HG02981 (cell line): ENCODE data around the gene WIPF1.

ENCODE experiments used
- ATAC-seq: cut with Tn5 transposase; IDR thresholded peaks from one replicate; pipeline ENCODE4 v1.9.1; 2021; ENCODE audit warnings: mild to moderate bottlenecking, moderate library complexity; ENCODE audit not compliant: unreplicated experiment

Gene WIPF1

GRCh38 chr2:174623106-174623637, 25.6 kb upstream of the WIPF1 start:
- ATAC-seq: no peak

- ATAC-seq: no peak
These were observed 23.7 kb upstream of the WIPF1 start for GRCh38 chr2:174621323-174621722.

- no peak for ATAC-seq
These were observed 20.6 kb upstream of the WIPF1 start for GRCh38 chr2:174618179-174618578.

GRCh38 chr2:174617718-174618117, 20.1 kb upstream of the WIPF1 start:
- no peak for ATAC-seq

- no peak for ATAC-seq
These were observed 19.5 kb upstream of the WIPF1 start for GRCh38 chr2:174617120-174617519.

- no peak for ATAC-seq
These were observed 18.4 kb upstream of the WIPF1 start for GRCh38 chr2:174615871-174616436.

GRCh38 chr2:174614261-174614660, 16.7 kb upstream of the WIPF1 start:
- no peak for ATAC-seq

- ATAC-seq: no peak
These were observed 15.9 kb upstream of the WIPF1 start for GRCh38 chr2:174613531-174613930.

- no peak for ATAC-seq
These were observed 15.4 kb upstream of the WIPF1 start for GRCh38 chr2:174612970-174613369.

- ATAC-seq: peak; percentile 29
These were observed 14.2 kb upstream of the WIPF1 start for GRCh38 chr2:174611854-174612253.

- ATAC-seq: no peak
These were observed 13.4 kb upstream of the WIPF1 start for GRCh38 chr2:174611006-174611405.

- no peak for ATAC-seq
These were observed 12.8 kb upstream of the WIPF1 start for GRCh38 chr2:174610243-174610995.

- ATAC-seq: no peak
These were observed 11.7 kb upstream of the WIPF1 start for GRCh38 chr2:174609261-174609660.

- ATAC-seq: peak; percentile 47
These were observed 11.2 kb upstream of the WIPF1 start for GRCh38 chr2:174608866-174609214.

GRCh38 chr2:174607989-174608865, 10.6 kb upstream of the WIPF1 start:
- ATAC-seq: peak; percentile 79

- no peak for ATAC-seq
These were observed 10.0 kb upstream of the WIPF1 start for GRCh38 chr2:174607584-174607983.

- no peak for ATAC-seq
These were observed 8.7 kb upstream of the WIPF1 start for GRCh38 chr2:174606336-174606735.

- no peak for ATAC-seq
These were observed 8.1 kb upstream of the WIPF1 start for GRCh38 chr2:174605687-174606086.

GRCh38 chr2:174603280-174603679, 5.7 kb upstream of the WIPF1 start:
- no peak for ATAC-seq

GRCh38 chr2:174602745-174603144, 5.1 kb upstream of the WIPF1 start:
- no peak for ATAC-seq

- peak; percentile 31 for ATAC-seq
These were observed 2.7 kb upstream of the WIPF1 start for GRCh38 chr2:174600349-174600748.
